NCI-H1694 treated with DMSO at 0.1 percent for 48 hours (cell line): ENCODE measurements around the gene ARHGEF1.

Experiments
- DNase-seq: peaks from one replicate; lab custom pipeline; 2025; lab: John Stamatoyannopoulos, UW

Gene ARHGEF1

GRCh38 chr19:41883821-41884733 lies 1.1 kb downstream of the ARHGEF1 start:
- peak; percentile 92 for DNase-seq

GRCh38 chr19:41886761-41887710 lies 4.1 kb downstream of the ARHGEF1 start:
- DNase-seq = no peak

GRCh38 chr19:41887711-41888382 lies 4.9 kb downstream of the ARHGEF1 start:
- no peak for DNase-seq

DNA sequence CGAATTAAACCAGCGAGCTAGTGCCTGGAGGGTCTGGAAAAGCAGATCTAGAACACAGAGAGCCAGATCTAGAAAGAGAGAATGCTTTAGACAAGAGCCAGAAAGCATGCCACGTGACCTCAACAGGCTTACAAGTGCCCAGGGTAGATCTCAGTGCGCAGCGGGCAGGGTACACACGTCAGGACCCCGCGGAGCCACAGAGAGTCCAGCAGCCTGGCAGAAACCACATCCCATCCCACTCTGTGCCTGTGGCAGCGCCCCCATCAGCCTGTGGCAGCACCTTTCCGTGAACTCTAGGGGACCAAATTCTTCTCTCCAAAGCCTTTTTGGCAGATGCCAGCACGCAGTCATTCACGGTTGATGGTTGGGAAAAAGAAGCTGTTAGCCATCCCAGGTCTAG lies 5.9 kb downstream of the ARHGEF1 start:
- no peak for DNase-seq

DNA sequence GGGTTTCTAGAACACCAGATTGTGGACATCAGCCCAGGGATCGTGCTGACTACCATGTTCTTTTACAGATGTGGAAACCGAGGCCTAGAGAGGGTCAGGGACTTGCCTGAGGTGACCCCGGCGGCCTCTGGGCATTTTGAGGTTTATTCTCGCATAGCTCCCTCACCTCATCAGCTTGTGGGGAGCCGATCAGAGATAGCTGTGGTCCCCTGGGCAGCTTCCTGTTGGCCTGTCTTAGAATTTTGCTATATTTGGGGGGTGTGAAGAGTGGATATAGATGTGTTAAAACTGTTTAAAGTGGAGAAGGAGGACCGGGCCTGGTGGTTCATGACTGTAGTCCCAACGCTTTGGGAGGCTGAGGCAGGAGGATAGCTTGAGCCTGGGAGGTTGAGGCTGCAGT lies 6.9 kb downstream of the ARHGEF1 start:
- no peak for DNase-seq

DNA sequence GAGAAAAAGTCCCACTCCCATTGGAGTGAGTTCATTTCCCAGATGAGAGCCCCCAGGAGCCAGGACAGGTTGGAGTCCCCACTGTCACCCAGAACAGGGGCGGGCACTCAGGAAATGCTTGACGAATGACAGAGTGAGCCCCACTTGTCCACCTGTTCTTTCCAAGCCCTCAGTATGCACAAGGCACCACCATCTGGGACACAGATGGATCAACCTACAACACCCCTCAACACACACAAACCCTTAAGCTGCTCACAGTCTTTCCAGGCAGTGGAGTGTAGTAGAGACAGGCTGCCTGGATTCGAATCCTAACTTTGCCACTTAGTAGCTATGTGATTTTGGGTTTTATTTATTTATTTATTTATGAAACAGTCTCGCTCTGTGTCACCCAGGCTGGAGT lies 8.0 kb downstream of the ARHGEF1 start:
- no peak for DNase-seq

GRCh38 chr19:41892173-41892902 lies 9.4 kb downstream of the ARHGEF1 start:
- DNase-seq = no peak

- DNase-seq = no peak
These were observed 10.9 kb downstream of the ARHGEF1 start for GRCh38 chr19:41893899-41894298.

DNA sequence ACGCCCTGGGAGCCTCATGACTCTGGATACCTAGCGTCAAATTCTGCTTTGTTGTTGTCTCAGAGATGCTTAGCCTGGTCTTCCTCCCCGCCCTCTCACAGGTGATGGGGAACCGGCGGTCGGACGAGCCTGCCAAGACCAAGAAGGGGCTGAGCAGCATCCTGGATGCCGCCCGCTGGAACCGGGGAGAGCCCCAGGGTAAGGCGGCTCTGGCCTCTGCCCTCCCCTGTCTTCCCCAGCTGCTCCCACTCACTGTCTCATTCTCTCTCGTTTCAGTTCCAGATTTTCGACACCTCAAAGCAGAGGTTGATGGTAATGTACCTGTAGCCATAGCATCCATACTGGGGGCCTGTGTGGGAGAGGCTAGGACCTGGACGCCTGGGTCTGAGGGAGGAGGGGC lies 11.4 kb downstream of the ARHGEF1 start:
- no peak for DNase-seq

DNA sequence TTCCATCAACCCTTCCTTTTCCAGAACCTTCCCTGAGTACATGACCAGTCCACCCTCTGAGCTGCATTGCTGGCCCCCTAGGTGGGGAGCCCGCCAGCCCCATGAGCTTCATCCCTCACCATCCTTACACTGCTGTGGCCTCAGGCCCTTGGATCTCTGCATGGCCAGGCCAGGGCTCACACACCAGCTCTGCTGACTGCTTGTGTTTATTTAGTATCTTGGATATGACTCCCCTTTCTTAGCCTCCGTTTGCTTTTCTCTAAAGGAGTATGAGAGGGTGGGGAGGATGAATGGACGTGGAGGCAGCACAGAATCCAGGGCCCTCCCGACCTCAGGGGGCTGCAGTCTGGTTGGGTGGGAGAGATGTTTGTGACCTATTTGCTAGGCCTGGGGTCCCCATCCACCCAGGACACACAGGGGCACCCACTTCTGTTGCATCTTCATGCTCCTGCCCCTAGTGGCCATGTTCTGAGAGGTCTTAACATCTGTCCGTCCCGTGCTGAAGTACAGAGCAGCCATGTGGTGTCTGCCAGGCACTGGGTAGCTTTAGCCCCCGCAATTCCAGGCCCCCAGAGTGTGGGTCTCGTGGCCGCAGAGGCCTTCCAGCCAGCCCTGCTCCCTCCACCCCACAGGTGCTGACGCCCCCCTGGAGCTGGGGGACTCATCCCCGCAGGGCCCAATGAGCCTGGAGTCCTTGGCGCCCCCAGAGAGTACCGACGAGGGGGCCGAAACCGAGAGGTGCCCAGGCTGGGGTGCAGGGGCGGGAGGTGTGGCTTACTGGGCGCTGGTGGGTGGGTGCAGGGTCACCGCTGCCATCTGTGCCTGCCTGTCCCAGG lies 13.0 kb downstream of the ARHGEF1 start:
- no peak for DNase-seq

DNA sequence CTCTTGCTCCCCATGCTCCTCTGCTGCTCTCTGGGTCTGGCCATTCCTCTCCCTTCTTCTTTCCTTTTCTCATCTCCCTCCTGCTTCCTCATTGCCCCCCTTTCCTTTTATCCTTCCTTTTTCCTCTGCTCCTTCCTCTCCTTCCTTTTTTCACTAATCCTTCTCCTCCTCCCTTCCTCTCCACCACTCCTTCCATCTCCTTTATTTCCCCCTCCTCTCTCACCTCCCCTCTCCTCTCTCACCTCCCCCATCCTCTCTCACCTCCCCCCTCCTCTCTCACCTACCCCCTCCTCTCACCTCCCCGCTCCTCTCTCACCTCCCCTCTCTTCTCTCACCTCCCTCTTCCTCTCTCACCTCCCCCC lies 13.6 kb downstream of the ARHGEF1 start:
- DNase-seq = no peak

DNA sequence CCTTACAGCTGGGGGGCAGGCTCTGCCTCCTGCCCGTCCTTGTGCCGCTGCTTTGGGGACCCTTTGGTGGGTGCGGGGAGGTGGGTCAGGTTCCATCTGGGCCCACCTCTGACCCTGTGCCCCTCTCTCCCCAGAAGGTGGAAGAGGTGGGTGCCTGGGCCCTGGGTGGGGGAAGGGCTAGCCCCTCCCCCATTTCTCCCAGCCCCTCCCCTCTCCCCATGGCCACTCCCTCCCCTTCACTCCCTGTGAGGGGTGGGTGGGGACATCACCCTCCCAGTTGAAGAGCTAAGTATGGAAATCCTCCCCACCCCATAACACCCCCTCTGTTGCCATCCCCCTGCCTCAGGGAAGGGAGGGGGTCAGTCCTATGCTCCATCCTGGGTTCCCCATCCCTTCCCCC lies 14.2 kb downstream of the ARHGEF1 start:
- no peak for DNase-seq

GRCh38 chr19:41897820-41898219 lies 14.8 kb downstream of the ARHGEF1 start:
- no peak for DNase-seq

GRCh38 chr19:41898235-41898634 lies 15.3 kb downstream of the ARHGEF1 start:
- no peak for DNase-seq

- DNase-seq = no peak
These were observed 18.9 kb downstream of the ARHGEF1 start for GRCh38 chr19:41901707-41902360.

- no peak for DNase-seq
These were observed 19.6 kb downstream of the ARHGEF1 start for GRCh38 chr19:41902594-41902993.

GRCh38 chr19:41903193-41903953 lies 20.4 kb downstream of the ARHGEF1 start:
- DNase-seq = no peak

DNA sequence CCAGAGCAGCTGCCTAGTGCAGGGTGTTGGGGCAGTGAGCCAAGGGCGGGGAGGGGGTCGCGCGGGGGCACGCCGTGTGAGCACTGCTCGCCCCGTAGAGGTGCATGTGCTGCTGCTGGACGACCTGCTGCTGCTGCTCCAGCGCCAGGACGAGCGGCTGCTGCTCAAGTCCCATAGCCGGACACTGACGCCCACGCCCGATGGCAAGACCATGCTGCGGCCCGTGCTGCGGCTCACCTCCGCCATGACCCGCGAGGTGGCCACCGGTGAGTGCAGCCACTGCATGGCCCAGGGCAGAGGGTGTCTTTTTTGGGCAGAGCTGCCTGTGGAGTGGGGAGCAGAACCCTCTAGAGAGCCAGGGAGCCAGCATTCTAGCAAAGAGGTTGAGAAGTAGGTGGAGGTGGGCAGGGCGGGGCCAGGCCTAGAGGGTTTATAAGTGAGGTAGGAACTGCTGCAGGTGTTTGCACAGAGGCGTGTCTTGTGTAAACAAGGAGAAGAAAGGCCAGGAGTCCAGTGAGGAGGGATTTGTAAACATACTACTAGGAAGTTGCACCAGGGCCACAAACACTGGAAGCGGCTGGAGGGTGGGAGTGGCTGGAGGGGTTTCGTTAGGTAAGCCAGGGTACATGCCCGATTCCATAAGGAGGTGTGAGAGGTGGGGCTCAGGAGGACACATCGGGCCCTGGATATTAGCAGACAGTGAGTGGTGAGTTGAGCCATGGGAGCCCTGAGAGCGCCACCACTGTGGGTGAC lies 21.3 kb downstream of the ARHGEF1 start:
- DNase-seq = no peak
